Calu3 (cell line): Measurements from ENCODE around the gene RABGAP1. TPM values are rescaled to one million over a fixed set of nuclear protein-coding genes. Genes with fewer than 3 reads are reported as not detected.

Experiments used
- BruUV-seq: library from RNA; stranded (reverse); fragments of 400-500 nt; replicated peaks from 2 replicates; lab custom pipeline; 2021; lab: Mats Ljungman, UMichigan
- CTCF ChIA-PET: fragments of 300-600 bp; sonication (Branson Sonifier 250); formaldehyde crosslinking; loops from one replicate; lab custom pipeline; 2022; ENCODE audit warnings: antibody characterized with exemption; lab: Charles Lee
- DNase-seq: peaks from one replicate; pipeline ENCODE4 v3.0.0; 2022
- H3K27ac Mint-ChIP-seq: one replicate; pipeline ENCODE4 v1.8.0; 2022; ENCODE audit warnings: mixed read lengths; ENCODE audit not compliant: unreplicated experiment
- H3K27me3 Mint-ChIP-seq: one replicate; pipeline ENCODE4 v1.8.0; 2022; ENCODE audit warnings: mixed read lengths; ENCODE audit not compliant: unreplicated experiment
- H3K36me3 Mint-ChIP-seq: one replicate; pipeline ENCODE4 v1.8.0; 2022; ENCODE audit warnings: mild to moderate bottlenecking, moderate library complexity, mixed read lengths; ENCODE audit not compliant: insufficient read depth, unreplicated experiment
- H3K4me1 Mint-ChIP-seq: one replicate; pipeline ENCODE4 v1.8.0; 2022; ENCODE audit warnings: mild to moderate bottlenecking, low read depth, mixed read lengths; ENCODE audit not compliant: unreplicated experiment
- H3K4me3 Mint-ChIP-seq: one replicate; pipeline ENCODE4 v1.8.0; 2022; ENCODE audit warnings: mild to moderate bottlenecking, low read depth, moderate library complexity, mixed read lengths; ENCODE audit not compliant: unreplicated experiment
- H3K9me3 Mint-ChIP-seq: one replicate; pipeline ENCODE4 v1.8.0; 2022; ENCODE audit warnings: low read depth, mixed read lengths; ENCODE audit not compliant: unreplicated experiment
- CTCF ChIP-seq: fragments of 200-600 bp; IDR thresholded peaks from one replicate; pipeline ENCODE4 v1.8.0; 2022; ENCODE audit warnings: antibody characterized with exemption; ENCODE audit not compliant: unreplicated experiment
- intact Hi-C: fragments of 100-400 bp; cut with micrococcal nuclease; formaldehyde crosslinking; loops from one replicate; pipeline ENCODE4 v1.10.0; 2022; ENCODE audit not compliant: unreplicated experiment
- total RNA-seq: library from RNA; stranded (reverse); gene quantifications from 2 replicates; pipeline ENCODE4 v1.2.3, GENCODE V29; 2022

RABGAP1 gene
- total RNA-seq, 1 experiment from 2014 or later, result 57.9 TPM

DNA sequence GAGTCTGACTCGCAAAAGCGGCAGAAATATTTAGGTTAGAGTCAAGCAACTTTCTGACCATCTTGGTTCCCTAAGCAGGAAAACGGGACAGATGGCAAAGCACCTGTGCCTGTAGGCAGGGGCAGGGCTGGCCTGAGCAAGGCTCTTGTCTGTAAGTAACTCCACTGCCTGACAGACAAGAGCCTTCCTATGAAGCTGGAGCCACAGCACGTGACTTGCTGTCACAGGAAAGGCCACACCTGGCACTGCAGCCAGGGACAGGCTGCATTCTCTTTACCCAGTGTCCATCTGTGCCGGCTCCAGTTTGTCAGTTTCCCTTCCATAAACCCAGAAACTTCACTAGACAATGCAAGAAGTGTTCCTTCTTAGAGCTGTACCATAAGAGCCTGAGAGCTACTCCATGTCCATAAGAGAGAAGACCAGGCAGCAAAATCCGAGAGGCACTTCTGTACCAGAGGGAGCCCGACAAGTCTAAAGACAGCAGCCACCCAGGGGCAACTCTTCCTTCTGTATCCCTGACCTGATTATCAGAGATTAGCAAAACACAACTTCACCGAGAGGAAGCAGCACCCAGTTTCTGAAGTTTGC is 170.7 kb downstream of the RABGAP1 start:
- intact Hi-C loops, result no loop called here
- H3K9me3 Mint-ChIP-seq, result no peaks in the 10 kb centered on the region
- no peak for DNase-seq
- H3K4me1 Mint-ChIP-seq, result no peaks in the 10 kb centered on the region
- no TSS peak for BruUV-seq
- H3K4me3 Mint-ChIP-seq, result no peak overlapping the region
- CTCF ChIA-PET, result interaction anchor here (1.5 kb wide), 1 partner anchor 12 kb away, joined by 3 read pairs; no protein-coding TSS in a partner anchor
- H3K36me3 Mint-ChIP-seq, result peaks cover 52% of the 10 kb centered on the region
- no peaks in the 10 kb centered on the region for H3K27me3 Mint-ChIP-seq
- no peak overlapping the region for H3K27ac Mint-ChIP-seq
- TF ChIP-seq CTCF, result no peak

- CTCF ChIA-PET, result no interaction called here
- intact Hi-C loops, result no loop called here
- no TSS peak for BruUV-seq
These were observed 171.5 kb downstream of the RABGAP1 start for GRCh38 chr9:123112015-123112975.

DNA sequence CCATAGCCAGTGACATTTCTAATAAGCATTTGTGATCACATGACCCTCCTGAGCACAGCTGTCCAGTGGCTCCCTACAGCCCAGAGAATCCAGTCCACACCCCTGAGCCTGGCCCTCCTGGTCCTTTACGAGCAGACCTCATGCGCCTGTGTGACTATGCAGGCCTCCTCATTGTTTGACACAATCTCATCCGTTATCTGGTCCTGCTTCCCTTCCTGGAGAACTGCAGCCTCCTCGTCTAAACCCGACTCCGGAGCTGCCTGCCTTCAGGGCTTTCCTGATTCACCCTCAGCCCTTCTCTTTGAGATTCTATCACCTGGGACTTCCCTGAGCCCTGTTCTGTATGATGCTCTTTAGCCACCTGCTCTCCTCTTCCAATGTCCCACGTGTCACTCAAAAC is 172.4 kb downstream of the RABGAP1 start:
- no peaks in the 10 kb centered on the region for H3K4me1 Mint-ChIP-seq
- no peak for TF ChIP-seq CTCF
- no peak overlapping the region for H3K27ac Mint-ChIP-seq
- DNase-seq, result no peak
- intact Hi-C loops, result no loop called here
- CTCF ChIA-PET, result no interaction called here
- no peaks in the 10 kb centered on the region for H3K9me3 Mint-ChIP-seq
- H3K36me3 Mint-ChIP-seq, result peaks cover 45% of the 10 kb centered on the region
- no peak overlapping the region for H3K4me3 Mint-ChIP-seq
- H3K27me3 Mint-ChIP-seq, result no peaks in the 10 kb centered on the region
- no TSS peak for BruUV-seq

More at GRCh38 chr9:123112015-123112975, 171.5 kb downstream of the RABGAP1 start:
- Mint-ChIP-seq H3K27ac (no peak overlapping the region), H3K4me3 (no peak overlapping the region), H3K4me1 (no peaks in the 10 kb centered on the region), H3K9me3 (no peaks in the 10 kb centered on the region), H3K27me3 (no peaks in the 10 kb centered on the region), H3K36me3 (peaks cover 46% of the 10 kb centered on the region)
- no peak for TF ChIP-seq CTCF
- DNase-seq, result no peak

DNA sequence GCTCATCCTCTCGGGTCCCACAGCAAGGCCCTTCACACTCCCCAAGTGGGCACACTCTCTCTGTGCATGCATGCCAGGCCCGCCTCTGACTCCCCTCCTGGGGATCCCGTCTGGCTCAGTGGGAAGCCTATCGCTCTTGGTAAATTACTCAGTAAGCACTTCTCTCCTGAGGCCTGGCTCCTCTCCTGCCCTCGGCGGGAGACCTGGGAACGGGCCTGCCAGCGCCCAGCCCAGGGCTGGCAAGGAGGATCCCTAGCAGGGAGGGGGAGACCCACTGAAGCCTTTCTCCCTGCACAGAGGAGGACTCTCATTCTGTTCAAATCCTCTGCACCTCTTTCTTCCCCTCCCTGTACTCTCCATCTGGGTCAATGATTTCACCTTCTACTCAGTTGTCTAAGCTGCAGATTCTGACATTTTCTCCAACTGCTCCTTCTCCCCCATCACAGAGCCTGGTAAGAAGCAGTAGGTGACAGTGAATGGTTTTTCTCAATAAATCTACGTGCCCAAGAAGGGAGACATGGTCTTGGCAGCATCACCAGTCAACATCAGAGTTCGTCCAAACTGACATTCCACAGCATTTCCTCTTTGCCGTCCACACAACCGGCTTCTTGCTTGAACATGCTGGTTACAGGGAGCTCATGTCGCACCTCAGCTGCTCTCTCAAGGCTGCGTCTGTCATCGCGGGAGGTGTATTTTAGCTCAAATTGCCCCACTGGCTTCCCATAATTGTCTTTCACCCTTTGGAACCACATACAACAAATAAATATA is 174.5 kb downstream of the RABGAP1 start:
- Mint-ChIP-seq H3K9me3 (no peaks in the 10 kb centered on the region), H3K4me1 (no peaks in the 10 kb centered on the region), H3K36me3 (peaks cover 37% of the 10 kb centered on the region), H3K27me3 (no peaks in the 10 kb centered on the region), H3K27ac (peak overlapping the region; percentile 66), H3K4me3 (no peak overlapping the region)
- DNase-seq, result no peak
- intact Hi-C loops, result no loop called here
- CTCF ChIA-PET, result no interaction called here
- no peak for TF ChIP-seq CTCF
- no TSS peak for BruUV-seq
